HepG2 (cell line): Measurements from ENCODE around the gene LAP3. TPM values are rescaled to one million over a fixed set of nuclear protein-coding genes. Genes with fewer than 3 reads are reported as not detected.

Source experiments
- ATAC-seq: fragments of 200-7000 bp; cut with Tn5 transposase; 3 replicates; pipeline ENCODE4 v1.9.1; 2020; ENCODE audit warnings: mild to moderate bottlenecking, moderate library complexity
- BruUV-seq: library from RNA; stranded (reverse); fragments of 400-500 nt; replicated peaks from 2 replicates; lab custom pipeline; 2021; lab: Mats Ljungman, UMichigan
- CTCF ChIA-PET: fragments of 300-600 bp; formaldehyde crosslinking; extraction: SDS; loops from one replicate; lab custom pipeline; 2021; ENCODE audit warnings: low total read pairs, inconsistent platforms, low intra/inter-chr PET ratio; lab: Yijun Ruan, JAX
- POLR2A ChIA-PET: fragments of 350-600 bp; sonication (Branson Sonifier 250); formaldehyde crosslinking; loops from one replicate; lab custom pipeline; 2020; ENCODE audit warnings: antibody characterized with exemption, inconsistent platforms; lab: Yijun Ruan, JAX
- DNase-seq: peaks from one replicate; pipeline ENCODE4 v3.0.0-alpha.2; 2015; ENCODE audit warnings: low spot score
- FAIRE-seq: peaks from 3 replicates; lab custom pipeline; 2011; peaks lifted over from hg19 to GRCh38; lab: Jason Lieb, UNC
- H2AFZ ChIP-seq: one replicate; pipeline ENCODE4 v1.6.1; 2011; ENCODE audit warnings: low read length, inconsistent platforms
- H3K27ac ChIP-seq: fragments of 300-600 bp; 3 replicates; pipeline ENCODE4 v1.8.0; 2011; ENCODE audit warnings: mixed run types, mild to moderate bottlenecking, mixed read lengths, low read length, inconsistent platforms; ENCODE audit not compliant: insufficient read depth; ENCODE audit errors: extremely low read length
- H3K27me3 ChIP-seq, 2 experiments: fragments of 200-600 bp in 1 of 2; 2 replicates in 1 of 2; 3 replicates in 1 of 2; pipeline versions ENCODE4 v1.6.0 to v1.8.0; 2011; ENCODE audit warnings: low read length in 2 of 2, mild to moderate bottlenecking in 2 of 2, moderate library complexity in 2 of 2, inconsistent platforms in 1 of 2; ENCODE audit not compliant: insufficient read depth in 2 of 2, control insufficient read depth in 1 of 2
- H3K36me3 ChIP-seq, 2 experiments: fragments of 200-600 bp in 1 of 2; replicated peaks in 1 of 2; 2 replicates in 1 of 2; 3 replicates in 1 of 2; pipeline versions ENCODE4 v1.5.1 to v1.8.0; 2011; ENCODE audit warnings: low read length in 2 of 2, inconsistent platforms in 1 of 2; ENCODE audit not compliant: insufficient read depth in 2 of 2, control insufficient read depth in 1 of 2
- H3K4me1 ChIP-seq: 2 replicates; pipeline ENCODE4 v1.5.1; 2012; ENCODE audit warnings: low read length, inconsistent platforms; ENCODE audit not compliant: insufficient read depth
- H3K4me2 ChIP-seq: 2 replicates; pipeline ENCODE4 v1.6.0; 2011; ENCODE audit warnings: low read depth, low read length, inconsistent platforms
- H3K4me3 ChIP-seq, 3 experiments: fragments of 200-600 bp in 1 of 3; sonication (generic), shearing (Covaris generic) in 1 of 3; replicated peaks in 1 of 3; 2 replicates each; pipeline ENCODE4 v1.5.1; 2011 to 2016; ENCODE audit warnings: low read length in 3 of 3, inconsistent platforms in 2 of 3, low read depth in 2 of 3, mild to moderate bottlenecking in 2 of 3, control low read depth in 1 of 3, mixed read lengths in 1 of 3; ENCODE audit not compliant: insufficient read depth in 1 of 3
- H3K79me2 ChIP-seq: one replicate; pipeline ENCODE4 v1.6.1; 2011; ENCODE audit warnings: low read length, inconsistent platforms; ENCODE audit not compliant: insufficient read depth
- H3K9ac ChIP-seq: 2 replicates; pipeline ENCODE4 v1.6.0; 2011; ENCODE audit warnings: mild to moderate bottlenecking, low read depth, low read length, inconsistent platforms; ENCODE audit not compliant: insufficient read depth
- H3K9me3 ChIP-seq: 2 replicates; pipeline ENCODE4 v1.5.1; 2012; ENCODE audit warnings: mild to moderate bottlenecking, low read length
- H4K20me1 ChIP-seq: 2 replicates; pipeline ENCODE4 v1.6.0; 2011; ENCODE audit warnings: inconsistent platforms, mild to moderate bottlenecking, low read length, moderate library complexity; ENCODE audit not compliant: insufficient read depth
- CBFB ChIP-seq: sonication (generic); formaldehyde crosslinking; IDR thresholded peaks from 2 replicates; pipeline ENCODE4 v1.4.0; 2020; ENCODE audit warnings: missing genetic modification reagents
- ELF1 ChIP-seq: sonication (generic); formaldehyde crosslinking; IDR thresholded peaks from 2 replicates; pipeline ENCODE4 v1.4.0; 2020; ENCODE audit warnings: missing genetic modification reagents
- EZH2 ChIP-seq: conservative IDR thresholded peaks from 2 replicates; pipeline ENCODE4 v1.6.1; 2012; ENCODE audit warnings: mild to moderate bottlenecking, low read depth, low read length, moderate library complexity
- HDAC1 ChIP-seq: sonication (generic); formaldehyde crosslinking; IDR thresholded peaks from 2 replicates; pipeline ENCODE4 v1.5.1; 2020; ENCODE audit warnings: mild to moderate bottlenecking, missing genetic modification reagents
- IKZF5 ChIP-seq: IDR thresholded peaks from 2 replicates; pipeline ENCODE4 v1.6.1; 2018; ENCODE audit warnings: missing genetic modification reagents, mild to moderate bottlenecking, missing compliant biosample characterization
- MIER3 ChIP-seq: IDR thresholded peaks from 2 replicates; pipeline ENCODE4 v1.6.1; 2016; ENCODE audit warnings: missing compliant biosample characterization, borderline replicate concordance
- MIXL1 ChIP-seq: IDR thresholded peaks from 2 replicates; pipeline ENCODE4 v1.6.1; 2016
- NBN ChIP-seq: fragments of 450-650 bp; conservative IDR thresholded peaks from 2 replicates; pipeline ENCODE4 v1.6.1; 2017
- NR0B2 ChIP-seq: sonication (generic); formaldehyde crosslinking; IDR thresholded peaks from 2 replicates; pipeline ENCODE4 v1.4.0; 2020; ENCODE audit warnings: mild to moderate bottlenecking, missing genetic modification reagents
- PAWR ChIP-seq: sonication (generic); formaldehyde crosslinking; IDR thresholded peaks from 2 replicates; pipeline ENCODE4 v1.4.0; 2020; ENCODE audit warnings: missing genetic modification reagents, mild to moderate bottlenecking, borderline replicate concordance
- ZBTB38 ChIP-seq: sonication (generic); formaldehyde crosslinking; IDR thresholded peaks from 2 replicates; pipeline ENCODE4 v1.5.1; 2020; ENCODE audit warnings: mild to moderate bottlenecking, missing genetic modification reagents
- ZFP36 ChIP-seq: fragments of 150-350 bp; IDR thresholded peaks from 2 replicates; pipeline ENCODE4 v1.6.1; 2018; ENCODE audit warnings: borderline replicate concordance, low read length, low read depth; ENCODE audit not compliant: partially characterized antibody
- ZFP62 ChIP-seq: sonication (generic); formaldehyde crosslinking; IDR thresholded peaks from 2 replicates; pipeline ENCODE4 v1.4.0; 2020; ENCODE audit warnings: missing genetic modification reagents
- ZKSCAN5 ChIP-seq: sonication (generic); formaldehyde crosslinking; IDR thresholded peaks from 2 replicates; pipeline ENCODE4 v1.5.1; 2020; ENCODE audit warnings: mild to moderate bottlenecking, missing genetic modification reagents
- ZNF264 ChIP-seq: sonication (generic); formaldehyde crosslinking; IDR thresholded peaks from 2 replicates; pipeline ENCODE4 v1.4.0; 2020; ENCODE audit warnings: missing genetic modification reagents
- ZNF34 ChIP-seq: sonication (generic); formaldehyde crosslinking; IDR thresholded peaks from 2 replicates; pipeline ENCODE4 v1.4.0; 2020; ENCODE audit warnings: mild to moderate bottlenecking, missing genetic modification reagents, borderline replicate concordance
- ZNF460 ChIP-seq: sonication (generic); formaldehyde crosslinking; IDR thresholded peaks from 2 replicates; pipeline ENCODE4 v1.5.1; 2020; ENCODE audit warnings: missing genetic modification reagents, mild to moderate bottlenecking, borderline replicate concordance
- WGBS: methylation state at CpG from one replicate; pipeline ENCODE4 v1.1.6; 2017; ENCODE audit warnings: low lambda C conversion rate; 5-methylcytosine and 5-hydroxymethylcytosine counted together
- in situ Hi-C: cut with HindIII; loops from 2 replicates; pipeline ENCODE4 v1.10.0; 2017; ENCODE audit warnings: low pct_unique_long_range_greater_than_20kb; ENCODE audit not compliant: extremely low pct_ligation_motif_present
- intact Hi-C: fragments of 100-400 bp; cut with micrococcal nuclease; formaldehyde crosslinking; loops from one replicate; pipeline ENCODE4 v1.10.0; 2022; ENCODE audit not compliant: unreplicated experiment
- polyA plus RNA-seq, 8 experiments: library from polyadenylated mRNA; depleted of rRNA in 3 of 8; stranded (reverse) in 7 of 8; unstranded in 1 of 8; fragments of >200 nt; fragmentation: Illumina TruSeq in 4 of 8; extraction: Trizol in 4 of 8; gene quantifications; 2 replicates each; pipeline versions ENCODE4 v1.2.1 to v1.2.3, GENCODE V29; 2011 to 2016; ENCODE audit warnings: low read depth in 4 of 8, missing spikeins in 1 of 8, mixed read lengths in 1 of 8; ENCODE audit not compliant: insufficient read depth in 1 of 8
- total RNA-seq, 5 experiments: library from RNA; depleted of rRNA; stranded (reverse); fragments of >200 nt; fragmentation: Illumina TruSeq; extraction: Trizol; gene quantifications; 2 replicates each; pipeline ENCODE4 v1.2.3, GENCODE V29; 2016; ENCODE audit warnings: low read depth in 1 of 5
- TF ChIP-seq, protein P1 (sequence below): sonication (generic); formaldehyde crosslinking; IDR thresholded peaks from 2 replicates; pipeline ENCODE4 v1.4.0; 2020; ENCODE audit warnings: missing genetic modification reagents, mild to moderate bottlenecking, borderline replicate concordance
- TF ChIP-seq, protein P2 (sequence below): sonication (generic); formaldehyde crosslinking; IDR thresholded peaks from 2 replicates; pipeline ENCODE4 v1.4.0; 2020; ENCODE audit warnings: missing genetic modification reagents; ENCODE audit errors: not compliant biosample characterization

Gene LAP3
- total and polyA plus RNA-seq, 2 of the 13 experiments (the other 11 are each of a cell fraction or from before 2014, with no cell fraction given) = 106 to 125 TPM

- Histone ChIP-seq H2AFZ (no peak overlapping the region), H3K4me1 (peaks cover 55% of the 10 kb centered on the region), H3K4me2 (peak overlapping the region; percentile 56), H3K27ac (peak overlapping the region; percentile 78), H3K9ac (peak overlapping the region; percentile 44; the same call in 1 of the 2 replicates), H3K9me3 (no peaks in the 10 kb centered on the region), H3K4me3 (no peak overlapping the region), H3K27me3 (no peaks in the 10 kb centered on the region), H3K79me2 (no peaks in the 10 kb centered on the region), H3K36me3 (no peaks in the 10 kb centered on the region), H4K20me1 (no peaks in the 10 kb centered on the region)
- WGBS = 29% methylated on average over 3 of the region's 3 CpGs
- peak; percentile 23; the same call in 1 of the 3 replicates for ATAC-seq
- FAIRE-seq = no peak
- ChIA-PET CTCF (no interaction called here), POLR2A (interaction anchor here (0.6 to 3.1 kb wide), 4 partner anchors 12 to 33 kb away, joined by 3 to 19 read pairs (median 6); partner anchors contain the start of genes LAP3 and QDPR)
- intact Hi-C loops (loop anchor here (1.0 to 2.0 kb wide), 4 partner anchors 14 to 69 kb away; partner anchors contain the start of genes MED28 and QDPR), in situ Hi-C loops (no loop called here)
- peak; percentile 68 for DNase-seq
- no TSS peak for BruUV-seq
- TF ChIP-seq EZH2 (no peak), CBFB (CRISPR knock-in tag) (no peak), HDAC1 (no peak), NBN (no peak), ELF1 (CRISPR knock-in tag) (peak; percentile 43; the same call in 1 of the 2 replicates), ZNF264 (CRISPR knock-in tag) (peak; percentile 51; the same call in 1 of the 2 replicates), ZNF460 (CRISPR knock-in tag) (peak; percentile 93), ZFP62 (CRISPR knock-in tag) (no peak), ZNF34 (no peak), NR0B2 (no peak), PAWR (CRISPR knock-in tag) (no peak), ZKSCAN5 (CRISPR knock-in tag) (no peak), IKZF5 (CRISPR knock-in tag) (peak; percentile 36; the same call in 1 of the 2 replicates), MIXL1 (CRISPR knock-in tag) (0 out of 2 replicates have a peak, but pooled peaks have one; percentile 43), MIER3 (CRISPR knock-in tag) (no peak), ZFP36 (no peak), ZBTB38 (CRISPR knock-in tag) (0 out of 2 replicates have a peak, but pooled peaks have one; percentile 60)
- TF ChIP-seq, protein P1, sequence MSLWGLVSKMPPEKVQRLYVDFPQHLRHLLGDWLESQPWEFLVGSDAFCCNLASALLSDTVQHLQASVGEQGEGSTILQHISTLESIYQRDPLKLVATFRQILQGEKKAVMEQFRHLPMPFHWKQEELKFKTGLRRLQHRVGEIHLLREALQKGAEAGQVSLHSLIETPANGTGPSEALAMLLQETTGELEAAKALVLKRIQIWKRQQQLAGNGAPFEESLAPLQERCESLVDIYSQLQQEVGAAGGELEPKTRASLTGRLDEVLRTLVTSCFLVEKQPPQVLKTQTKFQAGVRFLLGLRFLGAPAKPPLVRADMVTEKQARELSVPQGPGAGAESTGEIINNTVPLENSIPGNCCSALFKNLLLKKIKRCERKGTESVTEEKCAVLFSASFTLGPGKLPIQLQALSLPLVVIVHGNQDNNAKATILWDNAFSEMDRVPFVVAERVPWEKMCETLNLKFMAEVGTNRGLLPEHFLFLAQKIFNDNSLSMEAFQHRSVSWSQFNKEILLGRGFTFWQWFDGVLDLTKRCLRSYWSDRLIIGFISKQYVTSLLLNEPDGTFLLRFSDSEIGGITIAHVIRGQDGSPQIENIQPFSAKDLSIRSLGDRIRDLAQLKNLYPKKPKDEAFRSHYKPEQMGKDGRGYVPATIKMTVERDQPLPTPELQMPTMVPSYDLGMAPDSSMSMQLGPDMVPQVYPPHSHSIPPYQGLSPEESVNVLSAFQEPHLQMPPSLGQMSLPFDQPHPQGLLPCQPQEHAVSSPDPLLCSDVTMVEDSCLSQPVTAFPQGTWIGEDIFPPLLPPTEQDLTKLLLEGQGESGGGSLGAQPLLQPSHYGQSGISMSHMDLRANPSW (CRISPR knock-in tag) = no peak
- TF ChIP-seq, protein P2, sequence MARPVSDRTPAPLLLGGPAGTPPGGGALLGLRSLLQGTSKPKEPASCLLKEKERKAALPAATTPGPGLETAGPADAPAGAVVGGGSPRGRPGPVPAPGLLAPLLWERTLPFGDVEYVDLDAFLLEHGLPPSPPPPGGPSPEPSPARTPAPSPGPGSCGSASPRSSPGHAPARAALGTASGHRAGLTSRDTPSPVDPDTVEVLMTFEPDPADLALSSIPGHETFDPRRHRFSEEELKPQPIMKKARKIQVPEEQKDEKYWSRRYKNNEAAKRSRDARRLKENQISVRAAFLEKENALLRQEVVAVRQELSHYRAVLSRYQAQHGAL (CRISPR knock-in tag) = no peak
Measured at GRCh38 chr4:17544831-17545234, 32.2 kb upstream of the LAP3 start.
